Stimulated activated CD4-positive, alpha-beta T cell treated with anti-CD3 and anti-CD28 coated beads, Interleukin-12 subunit alpha, Interleukin-12 subunit beta, amount 100 ng/mL, for 4 hours (primary cell): ENCODE data around the gene ZNF415.
"Not testable (repeated sequence)": the region's sequence is repeated elsewhere in the genome, so short reads cannot be mapped to it uniquely, and the experiment has no call there.

Experiments used
- DNase-seq: peaks from one replicate; pipeline ENCODE4 v3.0.0-alpha.2; 2020

The ZNF415 gene

GRCh38 chr19:53132141-53132991, at the start of gene ZNF415:
ZNF415 (minus strand) TSS chr19:53132910; CDS start chr19:53122676, 10,234 bp downstream.
- peak; percentile 31 for DNase-seq

GRCh38 chr19:53182202-53182601, 49.5 kb upstream of the ZNF415 start:
- DNase-seq, result no peak

- DNase-seq, result no peak
These were observed 45.3 kb upstream of the ZNF415 start for GRCh38 chr19:53177986-53178385.

GRCh38 chr19:53172889-53173288, 40.2 kb upstream of the ZNF415 start:
- no peak for DNase-seq

GRCh38 chr19:53165691-53166091, 33.0 kb upstream of the ZNF415 start:
- no peak for DNase-seq

- DNase-seq, result no peak
These were observed 28.4 kb upstream of the ZNF415 start for GRCh38 chr19:53161123-53161522.

- no peak for DNase-seq
These were observed 27.6 kb upstream of the ZNF415 start for GRCh38 chr19:53160350-53160749.

GRCh38 chr19:53158119-53158656, 25.5 kb upstream of the ZNF415 start:
- DNase-seq, result peak; percentile 24

GRCh38 chr19:53157626-53158025, 24.9 kb upstream of the ZNF415 start:
- no peak for DNase-seq

- DNase-seq, result no peak
These were observed 24.1 kb upstream of the ZNF415 start for GRCh38 chr19:53156850-53157249.

- no peak for DNase-seq
These were observed 14.9 kb upstream of the ZNF415 start for GRCh38 chr19:53147645-53148044.

- DNase-seq, result no peak
These were observed 7.6 kb upstream of the ZNF415 start for GRCh38 chr19:53140351-53140750.

GRCh38 chr19:53136432-53136831, 3.7 kb upstream of the ZNF415 start:
- DNase-seq, result no peak

GRCh38 chr19:53131727-53132126, 983 bp downstream of the ZNF415 start:
- no peak for DNase-seq

GRCh38 chr19:53131085-53131590, 1.6 kb downstream of the ZNF415 start:
- DNase-seq, result no peak

- DNase-seq, result no peak
These were observed 2.2 kb downstream of the ZNF415 start for GRCh38 chr19:53130506-53130905.

GRCh38 chr19:53126733-53127526, 5.8 kb downstream of the ZNF415 start:
- DNase-seq, result not testable (repeated sequence)

GRCh38 chr19:53123400-53123799, 9.3 kb downstream of the ZNF415 start:
- no peak for DNase-seq

- no peak for DNase-seq
These were observed 20.4 kb downstream of the ZNF415 start for GRCh38 chr19:53112286-53112685.

GRCh38 chr19:53109527-53109926, 23.2 kb downstream of the ZNF415 start:
- DNase-seq, result no peak

- peak; percentile 99 for DNase-seq
These were observed 29.2 kb downstream of the ZNF415 start, which contains the start of gene ZNF160 for GRCh38 chr19:53103234-53104203. ZNF160 (minus strand) TSS chr19:53103422; CDS start chr19:53086276, 17,146 bp downstream.

GRCh38 chr19:53102756-53103233, 29.9 kb downstream of the ZNF415 start:
- DNase-seq, result peak; percentile 12
